ENCODE data around the gene GJC3. TPM values are rescaled to one million over a fixed set of nuclear protein-coding genes. Genes with fewer than 3 reads are reported as not detected.
"Not testable (repeated sequence)": the region's sequence is repeated elsewhere in the genome, so short reads cannot be mapped to it uniquely, and the experiment has no call there.

GJC3 gene
- total and polyA plus RNA-seq, 2 of the 13 experiments (the other 11 are each of a cell fraction or from before 2014, with no cell fraction given), result 0.75 to 1.4 TPM

GRCh38 chr7:99973817-99974216 is 44.4 kb upstream of the GJC3 start:
- H3K4me3 ChIP-seq (replicated peaks in 1 of 3; ENCODE audit: insufficient read depth in 1 of 3, low read depth in 2 of 3, low read length in 3 of 3); CTCF ChIA-PET (ENCODE audit: low intra/inter-chr PET ratio, low total read pairs); POLR2A ChIA-PET: not testable (repeated sequence)

DNA sequence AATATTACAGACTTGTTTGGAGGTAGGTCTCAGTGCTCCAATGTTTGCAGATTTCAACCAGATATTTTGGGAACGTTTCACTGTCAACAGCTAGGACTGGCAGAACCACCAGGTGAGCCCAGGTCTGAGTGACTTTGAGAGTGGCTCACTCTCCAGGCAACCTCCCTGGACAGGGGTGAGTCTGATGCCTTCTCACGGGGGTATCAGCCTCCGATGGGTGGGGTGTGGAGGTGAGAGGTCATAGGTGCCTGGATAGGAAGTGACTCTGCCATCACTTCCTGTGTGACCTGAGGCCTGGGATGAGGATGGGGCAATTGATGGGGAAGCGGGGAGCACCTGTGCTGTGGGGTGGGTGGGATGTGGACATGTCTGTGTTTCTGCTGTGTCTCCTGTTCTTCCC is 41.8 kb upstream of the GJC3 start:
- intact Hi-C loops (cut with micrococcal nuclease; ENCODE audit: unreplicated experiment), result no loop called here
- CTCF ChIA-PET (ENCODE audit: low intra/inter-chr PET ratio, low total read pairs), result no interaction called here
- ATAC-seq, result no peak

More at GRCh38 chr7:99973817-99974216, 44.4 kb upstream of the GJC3 start:
- in situ Hi-C loops (cut with HindIII; ENCODE audit: extremely low pct_ligation_motif_present, low pct_unique_long_range_greater_than_20kb); H3K4me2 ChIP-seq (ENCODE audit: low read depth, low read length); H3K27me3 ChIP-seq (ENCODE audit: control insufficient read depth in 1 of 2, insufficient read depth in 2 of 2, low read length in 2 of 2); H2AFZ ChIP-seq (ENCODE audit: low read length); DNase-seq (ENCODE audit: low spot score); FAIRE-seq; H4K20me1 ChIP-seq (ENCODE audit: insufficient read depth, low read length); ATAC-seq; intact Hi-C loops (cut with micrococcal nuclease; ENCODE audit: unreplicated experiment); H3K9ac ChIP-seq (ENCODE audit: insufficient read depth, low read depth, low read length); H3K27ac ChIP-seq (ENCODE audit: extremely low read length, insufficient read depth, low read length); H3K9me3 ChIP-seq (ENCODE audit: low read length); H3K79me2 ChIP-seq (ENCODE audit: insufficient read depth, low read length); BruUV-seq (replicated peaks): not testable (repeated sequence)
- Histone ChIP-seq H3K36me3 (replicated peaks in 1 of 2; ENCODE audit: control insufficient read depth in 1 of 2, insufficient read depth in 2 of 2, low read length in 2 of 2) (peaks cover 8 to 15% of the 10 kb centered on the region in 2 experiments; a peak in 3 of 5 replicates), H3K4me1 (ENCODE audit: insufficient read depth, low read length) (peaks cover 41% of the 10 kb centered on the region)
- 94% methylated on average over 7 of the region's 7 CpGs for WGBS (ENCODE audit: low lambda C conversion rate)

DNA sequence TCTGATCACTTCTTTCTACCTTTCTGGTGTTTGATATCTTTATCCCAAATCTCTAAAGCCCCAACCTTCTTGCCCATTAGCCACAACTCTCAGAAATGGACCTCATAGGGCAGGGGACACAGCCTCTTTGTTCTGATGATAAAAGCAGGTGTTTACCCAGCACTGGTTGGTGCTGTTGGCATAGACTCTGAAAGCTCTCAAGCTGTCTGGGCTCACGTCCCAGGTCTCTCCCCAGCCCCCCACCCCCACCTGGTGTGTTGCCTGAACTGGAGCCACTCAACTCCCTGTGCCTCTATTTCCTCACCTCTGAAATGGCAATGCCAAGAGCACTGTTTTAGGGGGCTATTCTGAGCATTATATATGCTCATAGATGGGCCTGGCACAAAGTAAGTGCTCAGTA is 40.4 kb upstream of the GJC3 start:
- Histone ChIP-seq H3K4me1 (ENCODE audit: insufficient read depth, low read length) (peaks cover 20% of the 10 kb centered on the region; the same call in 1 of the 2 replicates), H3K36me3 (replicated peaks in 1 of 2; ENCODE audit: control insufficient read depth in 1 of 2, insufficient read depth in 2 of 2, low read length in 2 of 2) (peaks cover 14 to 32% of the 10 kb centered on the region in 2 experiments; a peak in 4 of 5 replicates)
- POLR2A ChIA-PET, result interaction anchor here (2.5 kb wide), 1 partner anchor 51 kb away, joined by 6 read pairs; the partner anchor contains the start of gene TRIM4
- BruUV-seq (replicated peaks); in situ Hi-C loops (cut with HindIII; ENCODE audit: extremely low pct_ligation_motif_present, low pct_unique_long_range_greater_than_20kb); H2AFZ ChIP-seq (ENCODE audit: low read length); H3K9me3 ChIP-seq (ENCODE audit: low read length); intact Hi-C loops (cut with micrococcal nuclease; ENCODE audit: unreplicated experiment); ATAC-seq; H3K4me3 ChIP-seq (replicated peaks in 1 of 3; ENCODE audit: insufficient read depth in 1 of 3, low read depth in 2 of 3, low read length in 3 of 3); H3K9ac ChIP-seq (ENCODE audit: insufficient read depth, low read depth, low read length); H3K79me2 ChIP-seq (ENCODE audit: insufficient read depth, low read length); DNase-seq (ENCODE audit: low spot score); CTCF ChIA-PET (ENCODE audit: low intra/inter-chr PET ratio, low total read pairs); FAIRE-seq; H3K4me2 ChIP-seq (ENCODE audit: low read depth, low read length); H3K27ac ChIP-seq (ENCODE audit: extremely low read length, insufficient read depth, low read length); H4K20me1 ChIP-seq (ENCODE audit: insufficient read depth, low read length); H3K27me3 ChIP-seq (ENCODE audit: control insufficient read depth in 1 of 2, insufficient read depth in 2 of 2, low read length in 2 of 2): not testable (repeated sequence)
- 88% methylated on average over 1 of the region's 1 CpG for WGBS (ENCODE audit: low lambda C conversion rate)

More for the DNA sequence above, 41.8 kb upstream of the GJC3 start:
- Histone ChIP-seq H3K79me2 (ENCODE audit: insufficient read depth, low read length) (peaks cover 4% of the 10 kb centered on the region), H3K4me1 (ENCODE audit: insufficient read depth, low read length) (peaks cover 27% of the 10 kb centered on the region), H3K27ac (ENCODE audit: extremely low read length, insufficient read depth, low read length) (no peak overlapping the region), H3K27me3 (ENCODE audit: control insufficient read depth in 1 of 2, insufficient read depth in 2 of 2, low read length in 2 of 2) (no peaks in the 10 kb centered on the region; a peak in 1 of 5 replicates), H3K36me3 (replicated peaks in 1 of 2; ENCODE audit: control insufficient read depth in 1 of 2, insufficient read depth in 2 of 2, low read length in 2 of 2) (peaks cover 14 to 32% of the 10 kb centered on the region in 2 experiments; a peak in 4 of 5 replicates), H4K20me1 (ENCODE audit: insufficient read depth, low read length) (no peaks in the 10 kb centered on the region), H3K9ac (ENCODE audit: insufficient read depth, low read depth, low read length) (no peak overlapping the region), H2AFZ (ENCODE audit: low read length) (no peak overlapping the region), H3K4me2 (ENCODE audit: low read depth, low read length) (no peak overlapping the region), H3K9me3 (ENCODE audit: low read length) (no peaks in the 10 kb centered on the region), H3K4me3 (replicated peaks in 1 of 3; ENCODE audit: insufficient read depth in 1 of 3, low read depth in 2 of 3, low read length in 3 of 3) (no peak overlapping the region)
- TF ChIP-seq ZIK1 (CRISPR knock-in tag; IDR thresholded peaks at IDR 0.05; ENCODE audit: borderline replicate concordance, low read depth), result no peak
- no peak for TF ChIP-seq SIN3B (IDR thresholded peaks at IDR 0.05; ENCODE audit: low read length)
- TF ChIP-seq YEATS2 (CRISPR knock-in tag; IDR thresholded peaks at IDR 0.05; ENCODE audit: borderline replicate concordance), result no peak
- FAIRE-seq (no peak), DNase-seq (ENCODE audit: low spot score) (no peak)
- no TSS peak for BruUV-seq (replicated peaks)
- POLR2A ChIA-PET, result no interaction called here
- WGBS (ENCODE audit: low lambda C conversion rate), result 83% methylated on average over 2 of the region's 4 CpGs
- in situ Hi-C loops (cut with HindIII; ENCODE audit: extremely low pct_ligation_motif_present, low pct_unique_long_range_greater_than_20kb), result no loop called here

Measured in HepG2 (cell line).